ENCODE results near the gene SHISA5.

SHISA5 gene

GRCh38 chr3:48528048-48528447, 24.1 kb upstream of the SHISA5 start:
- DNase-seq, result no peak
- intact Hi-C loops (cut with DNase I), result no loop called here

- no peak for DNase-seq
- intact Hi-C loops (cut with DNase I), result no loop called here
These were observed 21.0 kb upstream of the SHISA5 start for GRCh38 chr3:48524970-48525369.

DNA sequence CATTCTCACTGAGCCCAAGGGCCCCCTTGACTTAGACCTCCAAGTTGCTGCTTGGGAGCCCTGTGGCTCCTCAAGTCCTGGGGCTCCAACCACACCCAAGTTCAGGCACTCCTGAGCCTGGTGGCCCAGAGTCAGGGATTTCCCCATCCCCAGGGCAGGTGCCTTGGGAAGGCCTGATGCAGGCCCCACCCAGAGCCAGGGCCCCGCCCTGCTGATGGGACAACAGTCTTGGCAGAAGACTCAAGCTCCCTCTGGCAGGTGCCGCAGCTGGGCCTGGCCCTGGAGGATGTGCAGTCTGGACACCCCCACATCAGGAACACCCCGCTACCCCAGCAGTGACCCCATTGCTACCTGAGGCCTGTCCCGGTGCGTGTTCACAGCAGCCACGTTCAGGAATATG, 17.7 kb upstream of the SHISA5 start:
- DNase-seq, result no peak
- intact Hi-C loops (cut with DNase I), result no loop called here

DNA sequence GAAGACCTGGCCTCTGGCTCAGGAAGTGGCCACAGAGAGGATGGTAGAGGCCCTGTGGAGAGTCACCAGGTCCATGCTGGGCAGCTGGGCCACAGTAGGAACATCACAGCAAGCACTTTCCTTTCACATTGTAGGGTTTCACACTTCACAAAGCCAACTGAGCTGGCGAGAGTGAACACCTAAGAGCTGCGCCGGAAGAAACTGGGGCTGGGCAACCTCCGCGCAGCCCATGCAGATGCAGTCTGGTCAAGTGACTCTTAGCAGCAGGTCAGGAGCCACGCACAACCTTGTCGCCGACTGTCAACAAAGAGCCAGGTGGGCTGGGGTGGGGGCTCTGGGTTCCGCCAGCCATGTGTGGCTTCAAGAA, 15.3 kb upstream of the SHISA5 start:
- DNase-seq, result peak in 1 of 42 donors; percentile 27
- intact Hi-C loops (cut with DNase I), result no loop called here

GRCh38 chr3:48518638-48519276, 14.8 kb upstream of the SHISA5 start:
- intact Hi-C loops (cut with DNase I), result no loop called here
- DNase-seq, result peak in 1 of 42 donors; percentile 16

DNA sequence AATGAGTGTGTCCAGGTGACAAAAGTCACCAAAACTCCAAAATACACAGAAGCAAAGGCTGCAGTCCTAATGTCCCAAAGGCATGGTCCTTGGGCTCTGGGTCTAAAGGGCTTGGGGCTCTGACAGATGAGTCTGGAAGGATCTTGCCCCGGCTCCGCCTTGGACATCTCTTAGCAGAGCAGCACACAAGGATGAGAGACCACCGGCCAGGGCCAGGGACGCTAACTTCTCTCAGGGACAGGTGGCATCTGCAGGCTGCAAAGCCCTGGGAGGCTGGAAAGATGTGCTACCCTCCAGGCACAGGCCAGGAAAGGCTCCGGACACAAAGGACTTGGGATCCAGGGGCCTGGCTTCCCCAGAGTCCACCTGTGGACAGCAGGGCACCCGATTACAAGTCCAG, 14.1 kb upstream of the SHISA5 start:
- intact Hi-C loops (cut with DNase I), result no loop called here
- no peak for DNase-seq

GRCh38 chr3:48516571-48516970, 12.6 kb upstream of the SHISA5 start:
- DNase-seq, result no peak
- intact Hi-C loops (cut with DNase I), result no loop called here

- no peak for DNase-seq
- intact Hi-C loops (cut with DNase I), result no loop called here
These were observed 10.7 kb upstream of the SHISA5 start for GRCh38 chr3:48514431-48515227.

DNA sequence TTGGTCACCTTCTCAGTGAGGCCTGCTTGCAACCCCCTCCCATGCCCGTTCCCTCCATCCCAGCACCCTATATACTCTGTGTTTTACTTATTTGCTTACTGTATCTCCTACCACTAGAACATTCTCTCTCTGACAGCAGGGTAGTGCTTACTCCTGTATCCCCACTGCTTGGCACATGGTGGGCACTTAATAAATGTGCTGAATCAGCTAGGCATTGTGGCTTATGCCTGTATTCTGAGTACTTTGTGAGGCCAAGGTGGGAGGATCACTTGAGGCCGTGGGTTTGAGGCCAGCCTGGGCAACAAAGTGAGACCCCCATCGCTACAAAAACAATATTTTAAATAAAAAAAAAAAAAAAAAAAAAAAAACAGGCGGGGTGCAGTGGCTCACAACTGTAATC, 7.6 kb upstream of the SHISA5 start:
- intact Hi-C loops (cut with DNase I), result no loop called here
- no peak for DNase-seq

GRCh38 chr3:48507256-48508061, 3.5 kb upstream of the SHISA5 start:
- DNase-seq, result peak in 28 of 42 donors; percentile 14 to 76 (median 33)
- intact Hi-C loops (cut with DNase I), result no loop called here

DNA sequence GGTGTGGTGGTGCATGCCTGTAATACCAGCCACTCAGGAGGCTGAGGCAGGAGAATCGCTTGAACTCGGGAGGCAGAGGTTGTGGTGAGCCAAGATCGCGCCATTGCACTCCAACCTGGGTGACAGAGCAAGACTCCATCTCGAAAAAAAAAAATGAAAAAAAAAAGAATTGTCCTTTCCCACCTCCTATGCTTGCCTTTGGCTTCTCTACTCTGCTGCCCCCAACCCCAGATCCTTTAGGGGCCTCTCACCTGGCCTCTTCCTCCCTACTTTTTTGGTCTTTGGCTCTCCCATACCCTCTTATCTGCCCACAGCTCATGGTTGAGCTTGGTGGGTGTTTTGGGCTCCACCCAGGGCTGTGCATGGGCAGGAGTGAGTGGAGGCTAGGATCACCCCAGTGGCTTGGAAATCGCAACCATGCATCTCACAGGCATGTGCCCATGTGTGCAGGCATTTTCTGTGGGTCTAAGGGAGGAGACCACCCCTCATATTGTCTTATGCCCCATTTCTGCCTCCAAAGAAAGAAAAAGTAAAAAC, 2.1 kb upstream of the SHISA5 start:
- intact Hi-C loops (cut with DNase I), result no loop called here
- DNase-seq, result no peak

DNA sequence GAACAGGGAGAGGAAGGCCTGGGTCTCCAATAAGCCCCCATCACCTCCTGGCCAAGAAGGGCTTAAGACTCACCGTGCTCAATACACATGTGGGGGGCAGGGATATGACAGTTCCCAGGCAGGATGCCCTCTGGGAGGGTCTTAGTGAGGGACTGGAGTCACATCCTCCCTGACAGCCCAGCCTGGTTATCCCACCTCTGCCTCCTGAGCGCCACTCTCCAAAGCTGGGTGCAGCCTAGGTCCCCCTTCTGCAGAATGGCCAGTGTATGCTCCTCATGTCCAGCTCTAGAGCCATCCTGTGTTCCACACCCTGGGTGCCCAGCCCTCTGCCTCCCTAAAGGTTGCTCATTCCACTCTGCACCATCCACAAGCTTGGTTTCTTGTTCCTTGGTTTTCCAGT, 1.2 kb upstream of the SHISA5 start:
- no peak for DNase-seq
- intact Hi-C loops (cut with DNase I), result no loop called here

- DNase-seq, result peak in 13 of 42 donors; percentile 6 to 68 (median 29)
- intact Hi-C loops (cut with DNase I), result no loop called here
These were observed 448 bp downstream of the SHISA5 start for GRCh38 chr3:48503401-48504050.

GRCh38 chr3:48502728-48503168, 1.2 kb downstream of the SHISA5 start:
- peak in 37 of 42 donors; percentile 15 to 75 (median 40) for DNase-seq
- intact Hi-C loops (cut with DNase I), result no loop called here

DNA sequence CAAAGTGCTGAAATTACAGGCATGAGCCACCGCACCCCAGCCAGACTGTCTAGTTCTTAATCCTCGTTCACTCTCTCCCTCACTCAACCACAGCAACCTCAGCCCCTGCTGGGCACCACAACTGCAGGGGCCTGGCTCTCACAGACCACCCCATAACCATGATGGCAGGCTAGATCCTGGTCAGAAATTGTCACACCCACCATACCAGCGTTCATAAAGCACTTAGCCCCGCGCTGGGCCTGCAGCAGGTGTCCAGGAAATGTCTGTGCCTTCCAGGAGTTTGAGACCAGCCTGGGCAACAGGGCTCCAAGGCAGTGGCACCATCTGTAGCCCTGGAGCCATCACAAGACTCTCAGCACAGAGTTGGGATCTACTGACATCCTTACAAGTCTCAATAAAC, 1.9 kb downstream of the SHISA5 start:
- intact Hi-C loops (cut with DNase I), result no loop called here
- DNase-seq, result no peak

- no peak for DNase-seq
- intact Hi-C loops (cut with DNase I), result no loop called here
These were observed 2.8 kb downstream of the SHISA5 start for GRCh38 chr3:48501196-48501595.

DNA sequence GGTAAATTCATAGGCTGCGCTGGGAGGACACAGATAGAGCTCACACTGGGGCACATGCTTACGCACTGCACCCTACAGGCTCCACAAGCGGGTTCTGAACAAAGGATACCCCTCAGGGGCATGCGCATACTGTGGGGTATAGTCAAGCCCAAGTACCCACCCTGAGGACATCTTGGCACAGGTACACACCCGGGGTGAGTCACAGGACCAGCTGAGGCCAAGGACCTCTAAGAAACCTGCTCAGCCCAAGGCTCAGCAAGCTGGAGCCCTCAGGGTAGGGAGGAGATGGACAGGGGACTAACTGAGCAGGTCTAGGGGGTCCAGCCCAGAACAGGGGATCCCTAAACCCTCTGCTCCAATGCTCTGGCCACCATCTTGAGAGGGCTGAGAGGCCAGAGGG, 3.3 kb downstream of the SHISA5 start:
- DNase-seq, result no peak
- intact Hi-C loops (cut with DNase I), result no loop called here

GRCh38 chr3:48493203-48493501, 10.8 kb downstream of the SHISA5 start:
- peak in 8 of 42 donors; percentile 12 to 58 (median 28) for DNase-seq
- intact Hi-C loops (cut with DNase I), result no loop called here

DNA sequence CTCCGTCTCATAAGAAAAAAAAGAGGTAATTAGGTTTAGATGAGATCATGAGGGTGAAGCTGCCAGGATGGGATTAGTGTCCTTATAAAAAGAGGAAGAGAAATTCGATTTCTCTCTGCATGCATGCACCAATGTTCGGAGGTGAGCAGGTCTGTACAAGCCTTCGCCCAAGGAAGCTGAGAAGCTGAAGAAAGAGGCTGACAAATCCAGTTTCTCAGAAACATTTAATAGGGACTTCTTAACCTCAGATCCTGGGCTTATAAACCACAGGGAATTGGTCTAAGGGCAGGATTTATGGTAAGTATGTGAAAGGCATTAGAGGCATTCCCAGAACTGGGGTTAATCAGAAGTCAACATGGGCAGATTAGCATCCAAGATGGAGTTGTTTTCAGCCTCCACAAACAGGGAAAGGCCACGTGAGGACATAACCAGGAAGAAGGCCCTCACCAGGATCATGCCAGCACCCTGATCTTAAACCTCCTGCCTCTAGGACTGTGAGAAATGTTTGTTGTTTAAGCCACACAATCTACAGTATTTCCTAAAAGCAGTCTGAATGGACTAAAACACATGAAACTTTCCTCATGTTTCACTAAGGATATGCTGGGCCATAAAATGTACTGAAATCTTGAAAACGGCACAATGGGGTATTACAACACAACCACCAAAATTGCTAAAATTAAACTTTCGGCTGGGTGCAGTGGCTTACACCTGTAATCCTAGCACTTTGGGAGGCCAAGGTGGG, 11.3 kb downstream of the SHISA5 start:
- DNase-seq, result no peak
- intact Hi-C loops (cut with DNase I), result no loop called here
